HFFc6 (cell line): ENCODE measurements around the gene HTT-AS. TPM values are rescaled to one million over a fixed set of nuclear protein-coding genes. Genes with fewer than 3 reads are reported as not detected.

Experiments used
- DNase-seq: peaks from one replicate; pipeline ENCODE4 v3.0.0-alpha.2; 2018
- H3K27ac Mint-ChIP-seq: 2 replicates; pipeline ENCODE4 v1.8.0; 2020; ENCODE audit warnings: mild to moderate bottlenecking, mixed read lengths
- H3K27me3 Mint-ChIP-seq: 2 replicates; pipeline ENCODE4 v1.8.0; 2021; ENCODE audit warnings: mild to moderate bottlenecking, moderate library complexity, mixed read lengths; ENCODE audit not compliant: insufficient read depth
- H3K36me3 Mint-ChIP-seq: 2 replicates; pipeline ENCODE4 v1.8.0; 2021; ENCODE audit warnings: low read depth, mixed read lengths
- H3K4me1 Mint-ChIP-seq: 2 replicates; pipeline ENCODE4 v1.8.0; 2020; ENCODE audit warnings: low read depth, mixed read lengths
- H3K4me3 Mint-ChIP-seq: 2 replicates; pipeline ENCODE4 v1.8.0; 2020; ENCODE audit warnings: mild to moderate bottlenecking, moderate library complexity, mixed read lengths
- H3K9me3 Mint-ChIP-seq: 2 replicates; pipeline ENCODE4 v1.8.0; 2020; ENCODE audit warnings: mild to moderate bottlenecking, mixed read lengths
- CTCF ChIP-seq: fragments of 200-600 bp; sonication (generic); IDR thresholded peaks from 2 replicates; pipeline ENCODE4 v1.5.0; 2021; ENCODE audit warnings: antibody characterized with exemption, mild to moderate bottlenecking
- total RNA-seq, 6 experiments: library from RNA; stranded (reverse); fragmentation: NEBNext Ultra II Directional; extraction: Animal tissue kit (Norgen Biotek cat#: 25700); gene quantifications; 2 replicates in 1 of 6; 3 replicates in 5 of 6; pipeline ENCODE4 v1.2.3, GENCODE V29; 2021

HTT-AS gene
- total RNA-seq, 6 experiments from 2014 or later, result not detected

DNA sequence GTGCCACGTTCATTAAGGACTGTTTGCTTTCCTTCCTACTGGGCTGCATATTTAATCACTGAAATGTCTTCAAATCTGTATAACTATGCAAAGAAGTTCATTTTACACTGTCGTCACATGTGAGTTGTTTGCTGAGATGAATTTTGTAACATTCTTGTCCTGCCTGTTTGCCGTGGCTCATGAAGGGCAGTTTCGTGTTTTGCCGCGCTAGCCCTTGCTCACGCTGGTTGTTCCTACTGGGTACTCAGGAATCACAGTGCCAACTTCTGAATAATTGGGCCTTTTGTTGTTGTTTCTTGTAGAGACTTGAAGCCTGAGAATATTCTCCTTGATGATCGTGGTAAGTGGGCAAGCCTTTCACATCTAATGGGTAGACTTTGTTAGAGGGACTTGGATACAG, 52.2 kb downstream of the HTT-AS start:
- Mint-ChIP-seq H3K4me1 (no peaks in the 10 kb centered on the region), H3K27ac (no peak overlapping the region), H3K9me3 (peaks cover 14% of the 10 kb centered on the region), H3K27me3 (peaks cover 20% of the 10 kb centered on the region), H3K4me3 (no peak overlapping the region), H3K36me3 (peaks cover 5% of the 10 kb centered on the region)
- DNase-seq, result no peak
- TF ChIP-seq CTCF, result no peak

DNA sequence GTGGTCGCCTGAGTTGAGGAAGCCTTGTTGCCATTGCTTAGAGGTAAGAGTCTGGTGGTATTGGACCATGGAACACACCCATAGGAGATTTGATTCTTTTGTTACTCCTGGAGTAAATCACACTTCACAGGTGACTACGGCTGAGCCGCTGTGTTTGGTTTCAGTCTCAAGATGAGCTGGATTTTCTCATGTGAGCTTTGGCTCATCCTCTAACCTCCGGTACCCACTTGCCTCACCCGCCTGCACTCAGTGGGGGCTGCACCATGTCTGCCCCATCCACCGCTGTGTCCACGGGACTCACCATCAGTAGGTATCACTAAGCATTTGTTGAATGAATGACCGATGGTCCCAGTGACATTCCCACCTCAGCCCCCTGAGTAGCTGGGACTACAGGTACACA, 52.7 kb downstream of the HTT-AS start:
- no peak for TF ChIP-seq CTCF
- H3K4me3 Mint-ChIP-seq, result no peak overlapping the region
- H3K36me3 Mint-ChIP-seq, result peaks cover 5% of the 10 kb centered on the region
- H3K9me3 Mint-ChIP-seq, result peaks cover 14% of the 10 kb centered on the region
- peaks cover 22% of the 10 kb centered on the region for H3K27me3 Mint-ChIP-seq
- no peak for DNase-seq
- H3K27ac Mint-ChIP-seq, result no peak overlapping the region
- no peaks in the 10 kb centered on the region for H3K4me1 Mint-ChIP-seq

DNA sequence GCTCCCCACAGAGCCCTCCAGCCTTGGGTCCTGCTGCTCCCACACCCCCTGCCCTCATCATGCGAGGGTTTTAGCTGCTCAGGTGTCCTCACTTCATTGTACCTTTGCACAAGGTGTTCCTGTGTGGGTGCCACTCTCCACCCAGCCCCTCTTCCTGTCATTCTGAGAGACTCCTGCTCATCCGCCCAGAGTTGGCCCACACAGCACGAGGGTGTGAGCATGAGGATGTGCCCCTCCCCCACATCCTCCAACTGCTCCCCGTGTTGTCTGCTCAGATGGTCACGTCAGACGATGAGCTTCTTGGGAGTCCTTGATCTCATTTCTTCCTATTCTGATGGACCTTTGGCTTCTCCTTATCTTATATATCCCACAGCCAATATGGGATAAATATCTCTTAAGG, 53.2 kb downstream of the HTT-AS start:
- Mint-ChIP-seq H3K27ac (no peak overlapping the region), H3K36me3 (peaks cover 5% of the 10 kb centered on the region), H3K4me3 (no peak overlapping the region), H3K9me3 (peaks cover 14% of the 10 kb centered on the region), H3K27me3 (peaks cover 22% of the 10 kb centered on the region), H3K4me1 (no peaks in the 10 kb centered on the region)
- TF ChIP-seq CTCF, result no peak
- DNase-seq, result no peak

DNA sequence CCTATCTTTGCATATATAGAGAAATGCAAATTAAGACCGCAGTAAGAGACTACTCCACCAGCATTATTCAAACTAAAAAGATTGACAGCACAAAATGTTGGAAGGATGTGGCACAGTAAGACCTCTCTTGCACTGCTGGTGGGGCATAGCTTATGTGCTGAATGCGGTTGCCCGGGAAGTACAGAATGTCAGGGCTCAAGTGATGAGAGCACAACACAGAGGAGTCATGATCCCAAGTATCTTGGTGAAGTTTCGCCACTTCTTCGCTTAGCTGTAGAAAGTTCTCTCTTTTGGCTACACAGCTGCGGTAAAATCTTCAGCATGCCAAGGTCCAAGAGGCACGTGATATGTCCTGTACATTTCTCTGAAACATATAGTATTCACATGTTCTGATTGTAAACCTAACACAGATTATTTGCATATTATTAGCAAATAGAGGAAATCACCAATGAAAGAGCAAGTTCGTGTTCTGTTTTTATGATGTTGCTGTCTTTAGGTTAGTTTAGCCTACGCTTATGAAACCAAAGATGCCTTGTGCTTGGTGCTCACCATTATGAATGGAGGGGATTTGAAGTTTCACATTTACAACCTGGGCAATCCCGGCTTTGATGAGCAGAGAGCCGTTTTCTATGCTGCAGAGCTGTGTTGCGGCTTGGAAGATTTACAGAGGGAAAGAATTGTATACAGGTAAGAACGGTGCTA, 55.0 kb downstream of the HTT-AS start:
- peaks cover 14% of the 10 kb centered on the region for H3K9me3 Mint-ChIP-seq
- no peak for TF ChIP-seq CTCF
- H3K36me3 Mint-ChIP-seq, result peaks cover 5% of the 10 kb centered on the region
- H3K27ac Mint-ChIP-seq, result no peak overlapping the region
- no peak overlapping the region for H3K4me3 Mint-ChIP-seq
- H3K4me1 Mint-ChIP-seq, result no peaks in the 10 kb centered on the region
- no peak for DNase-seq
- peaks cover 22% of the 10 kb centered on the region for H3K27me3 Mint-ChIP-seq

DNA sequence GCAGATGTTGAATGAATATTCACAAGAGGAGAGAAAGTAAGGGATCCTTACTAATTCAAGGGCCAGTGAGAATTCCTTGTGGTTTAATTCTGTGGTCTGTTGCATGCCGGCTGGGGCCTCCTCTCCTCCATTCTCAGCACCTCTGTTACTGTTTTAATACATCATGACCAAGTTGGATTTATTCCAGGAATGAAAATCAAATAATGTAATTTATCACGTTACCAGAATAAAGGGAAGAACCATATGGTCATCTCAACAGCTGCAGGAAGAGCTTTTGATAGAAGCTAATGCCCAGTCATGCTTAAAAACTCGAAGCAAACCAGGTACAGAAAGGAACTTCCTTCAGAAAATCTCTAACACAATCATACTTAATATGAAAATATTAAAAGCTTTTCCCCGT, 56.8 kb downstream of the HTT-AS start:
- H3K9me3 Mint-ChIP-seq, result no peaks in the 10 kb centered on the region
- H3K36me3 Mint-ChIP-seq, result no peaks in the 10 kb centered on the region
- H3K4me1 Mint-ChIP-seq, result no peaks in the 10 kb centered on the region
- H3K4me3 Mint-ChIP-seq, result no peak overlapping the region
- TF ChIP-seq CTCF, result no peak
- peaks cover 23% of the 10 kb centered on the region for H3K27me3 Mint-ChIP-seq
- no peak overlapping the region for H3K27ac Mint-ChIP-seq
- DNase-seq, result no peak

DNA sequence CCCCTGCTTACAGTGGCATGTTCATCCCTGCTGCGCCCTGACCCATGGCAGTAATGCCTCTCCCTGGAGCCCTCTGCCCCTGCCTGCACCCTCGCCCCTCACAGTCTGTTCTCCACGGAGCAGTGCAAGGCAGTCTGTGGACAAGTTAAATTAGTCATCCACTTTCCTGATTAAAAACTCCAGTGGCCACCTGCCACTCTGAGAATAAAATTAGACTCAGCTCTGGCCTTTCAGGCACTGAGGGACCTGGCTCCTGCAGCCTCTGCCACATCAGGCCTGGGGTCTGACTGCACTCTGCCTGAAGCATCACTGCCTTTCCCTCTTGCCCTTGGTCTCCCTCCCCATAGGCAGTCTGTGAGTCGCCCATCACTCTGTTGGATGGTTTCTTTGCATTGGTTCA, 57.4 kb downstream of the HTT-AS start:
- peaks cover 23% of the 10 kb centered on the region for H3K27me3 Mint-ChIP-seq
- no peak for DNase-seq
- H3K27ac Mint-ChIP-seq, result no peak overlapping the region
- no peak overlapping the region for H3K4me3 Mint-ChIP-seq
- no peak for TF ChIP-seq CTCF
- H3K9me3 Mint-ChIP-seq, result no peaks in the 10 kb centered on the region
- peaks cover 2% of the 10 kb centered on the region for H3K4me1 Mint-ChIP-seq
- H3K36me3 Mint-ChIP-seq, result no peaks in the 10 kb centered on the region
